H1 (cell line): ENCODE results near the gene CBFA2T2. TPM values are rescaled to one million over a fixed set of nuclear protein-coding genes. Genes with fewer than 3 reads are reported as not detected.

Source experiments
- CTCF ChIA-PET: fragments of 300-600 bp; sonication (Branson Sonifier 250); formaldehyde crosslinking; loops from one replicate; lab custom pipeline; 2021; ENCODE audit not compliant: partially characterized antibody; lab: Charles Lee
- POLR2A ChIA-PET: fragments of 300-600 bp; sonication (Branson Sonifier 250); formaldehyde crosslinking; loops from one replicate; lab custom pipeline; 2021; ENCODE audit warnings: inconsistent platforms; ENCODE audit not compliant: partially characterized antibody; lab: Charles Lee
- DNase-seq, 2 experiments: peaks; one replicate each; pipeline versions ENCODE4 v3.0.0 to v3.0.0-alpha.2; 2010 to 2022; ENCODE audit warnings: low spot score in 2 of 2, low read depth in 1 of 2, mixed read lengths in 1 of 2
- FAIRE-seq: peaks from 2 replicates; lab custom pipeline; 2011; peaks lifted over from hg19 to GRCh38; lab: Jason Lieb, UNC
- H2AFZ ChIP-seq: 2 replicates; pipeline ENCODE4 v1.8.1; 2012; ENCODE audit warnings: low read length, inconsistent platforms
- H2AK5ac ChIP-seq: 2 replicates; pipeline ENCODE4 v1.6.1; 2013; ENCODE audit warnings: low read depth, low read length
- H2BK120ac ChIP-seq: replicated peaks from 2 replicates; pipeline ENCODE3; 2013; ENCODE audit warnings: low read depth, low read length, inconsistent platforms
- H2BK12ac ChIP-seq: 2 replicates; pipeline ENCODE4 v1.6.1; 2013; ENCODE audit warnings: low read depth, low read length
- H2BK15ac ChIP-seq: 2 replicates; pipeline ENCODE4 v1.6.1; 2013; ENCODE audit warnings: low read length
- H2BK20ac ChIP-seq: 2 replicates; pipeline ENCODE4 v1.6.1; 2013; ENCODE audit warnings: low read length
- H2BK5ac ChIP-seq: 2 replicates; pipeline ENCODE4 v1.6.1; 2013; ENCODE audit warnings: low read depth, low read length
- H3K14ac ChIP-seq: 2 replicates; pipeline ENCODE4 v1.6.1; 2013; ENCODE audit warnings: inconsistent platforms; ENCODE audit not compliant: insufficient read length
- H3K18ac ChIP-seq: 2 replicates; pipeline ENCODE4 v1.6.1; 2013; ENCODE audit warnings: low read length; ENCODE audit errors: extremely low read depth
- H3K23ac ChIP-seq: 2 replicates; pipeline ENCODE4 v1.6.1; 2013; ENCODE audit warnings: inconsistent platforms; ENCODE audit not compliant: insufficient read length
- H3K23me2 ChIP-seq: 2 replicates; pipeline ENCODE4 v1.6.1; 2013; ENCODE audit warnings: low read depth, low read length
- H3K27ac ChIP-seq: 2 replicates; pipeline ENCODE4 v1.6.1; 2011; ENCODE audit warnings: low read depth, low read length, inconsistent platforms
- H3K27me3 ChIP-seq, 4 experiments: replicated peaks in 1 of 4; 1 replicate in 1 of 4; 2 replicates in 3 of 4; pipeline versions ENCODE4 v1.6.1 to v1.8.1; 2011 to 2013; ENCODE audit warnings: low read length in 3 of 4, mild to moderate bottlenecking in 3 of 4, inconsistent platforms in 2 of 4, mixed read lengths in 2 of 4, moderate library complexity in 1 of 4; ENCODE audit not compliant: control insufficient read depth in 3 of 4, insufficient read depth in 3 of 4; ENCODE audit errors: extremely low read depth in 1 of 4
- H3K36me3 ChIP-seq, 4 experiments: 2 replicates each; pipeline versions ENCODE4 v1.6.1 to v1.8.1; 2011 to 2013; ENCODE audit warnings: mild to moderate bottlenecking in 4 of 4, low read length in 3 of 4, moderate library complexity in 2 of 4, control low read depth in 1 of 4, inconsistent platforms in 1 of 4; ENCODE audit not compliant: insufficient read depth in 4 of 4, control insufficient read depth in 2 of 4
- H3K4ac ChIP-seq: replicated peaks from 2 replicates; pipeline ENCODE3; 2013; ENCODE audit warnings: low read length, low read depth, mixed read lengths, inconsistent platforms; ENCODE audit not compliant: insufficient read length
- H3K4me1 ChIP-seq, 4 experiments: replicated peaks in 1 of 4; 1 replicate in 1 of 4; 2 replicates in 3 of 4; pipeline versions ENCODE4 v1.6.1 to v1.8.1; 2011 to 2013; ENCODE audit warnings: low read length in 3 of 4, inconsistent platforms in 2 of 4, mixed read lengths in 1 of 4; ENCODE audit not compliant: insufficient read depth in 4 of 4, control insufficient read depth in 3 of 4
- H3K4me2 ChIP-seq, 2 experiments: 2 replicates each; pipeline versions ENCODE4 v1.6.1 to v1.8.1; 2011 to 2013; ENCODE audit warnings: low read depth in 2 of 2, low read length in 2 of 2, control low read depth in 1 of 2, inconsistent platforms in 1 of 2, mild to moderate bottlenecking in 1 of 2; ENCODE audit not compliant: insufficient read depth in 1 of 2
- H3K4me3 ChIP-seq, 4 experiments: fragments of 200-600, 300-600 bp in 1 of 4; sonication (generic), shearing (Covaris generic), sonication (Bioruptor Twin) in 1 of 4; 2 replicates each; pipeline versions ENCODE4 v1.5.1 to v1.8.1; 2011 to 2016; ENCODE audit warnings: low read length in 4 of 4, low read depth in 3 of 4, control low read depth in 2 of 4, inconsistent platforms in 2 of 4, mild to moderate bottlenecking in 2 of 4, mixed read lengths in 1 of 4, moderate library complexity in 1 of 4; ENCODE audit not compliant: insufficient read depth in 2 of 4; ENCODE audit errors: extremely low read depth in 1 of 4
- H3K56ac ChIP-seq: replicated peaks from 2 replicates; pipeline ENCODE3; 2013; ENCODE audit warnings: low read depth, mild to moderate bottlenecking, mixed read lengths, low read length, inconsistent platforms; ENCODE audit not compliant: insufficient read length
- H3K79me1 ChIP-seq: 2 replicates; pipeline ENCODE4 v1.6.1; 2013; ENCODE audit warnings: low read depth, low read length, control low read depth
- H3K79me2 ChIP-seq, 2 experiments: 2 replicates each; pipeline versions ENCODE4 v1.6.1 to v1.8.1; 2012 to 2013; ENCODE audit warnings: low read length in 2 of 2, mild to moderate bottlenecking in 2 of 2, inconsistent platforms in 1 of 2; ENCODE audit not compliant: insufficient read depth in 2 of 2, control insufficient read depth in 1 of 2
- H3K9ac ChIP-seq, 4 experiments: replicated peaks in 1 of 4; 1 replicate in 1 of 4; 2 replicates in 3 of 4; pipeline versions ENCODE4 v1.6.1 to v1.8.1; 2011 to 2013; ENCODE audit warnings: low read depth in 3 of 4, low read length in 3 of 4, control low read depth in 2 of 4, mild to moderate bottlenecking in 2 of 4, moderate library complexity in 2 of 4, inconsistent platforms in 1 of 4; ENCODE audit errors: extremely low read depth in 1 of 4
- H3K9me3 ChIP-seq, 2 experiments: 2 replicates each; pipeline versions ENCODE4 v1.6.1 to v1.8.1; 2012 to 2013; ENCODE audit warnings: mild to moderate bottlenecking in 2 of 2, moderate library complexity in 2 of 2, control low read depth in 1 of 2, inconsistent platforms in 1 of 2, low read depth in 1 of 2, low read length in 1 of 2, mixed read lengths in 1 of 2; ENCODE audit not compliant: insufficient read depth in 2 of 2
- H4K20me1 ChIP-seq, 2 experiments: replicated peaks in 1 of 2; 2 replicates each; pipeline versions ENCODE3 to v1.8.1; 2011 to 2013; ENCODE audit warnings: inconsistent platforms in 2 of 2, low read length in 2 of 2, mild to moderate bottlenecking in 1 of 2; ENCODE audit not compliant: insufficient read depth in 2 of 2, control insufficient read depth in 1 of 2
- H4K5ac ChIP-seq: 2 replicates; pipeline ENCODE4 v1.6.1; 2013; ENCODE audit warnings: low read length, low read depth, mixed read lengths, inconsistent platforms; ENCODE audit not compliant: insufficient read length
- H4K8ac ChIP-seq: 2 replicates; pipeline ENCODE4 v1.8.0; 2013; ENCODE audit warnings: mild to moderate bottlenecking, moderate library complexity, low read length, inconsistent platforms; ENCODE audit not compliant: insufficient read depth; ENCODE audit errors: extremely low read depth
- H4K91ac ChIP-seq: replicated peaks from 2 replicates; pipeline ENCODE3; 2013; ENCODE audit warnings: low read length, mixed read lengths, inconsistent platforms; ENCODE audit not compliant: insufficient read length
- ATF2 ChIP-seq: IDR thresholded peaks from 2 replicates; pipeline ENCODE4 v1.6.1; 2012; ENCODE audit warnings: low read length, inconsistent platforms
- ATF3 ChIP-seq: IDR thresholded peaks from 2 replicates; pipeline ENCODE4 v1.6.1; 2011; ENCODE audit warnings: low read depth, mild to moderate bottlenecking, low read length; ENCODE audit not compliant: insufficient read depth
- CBX8 ChIP-seq: fragments of 300-800, 300-1000 bp; sonication (generic); IDR thresholded peaks from 2 replicates; pipeline ENCODE4 v1.7.1; 2016; ENCODE audit warnings: low read depth, low read length, borderline replicate concordance
- CHD1 ChIP-seq: IDR thresholded peaks from 2 replicates; pipeline ENCODE4 v1.6.1; 2012; ENCODE audit warnings: low read depth, low read length, improper control_type of control experiment
- EP300 ChIP-seq, 2 experiments: IDR thresholded peaks; 1 replicate in 1 of 2; 2 replicates in 1 of 2; pipeline ENCODE4 v1.6.1; 2011 to 2012; ENCODE audit warnings: low read depth in 2 of 2, low read length in 2 of 2, mild to moderate bottlenecking in 2 of 2, borderline replicate concordance in 1 of 2, inconsistent platforms in 1 of 2, moderate library complexity in 1 of 2
- EZH2 ChIP-seq: fragments of 200-600 bp; sonication (generic); IDR thresholded peaks from 2 replicates; pipeline ENCODE4 v1.7.1; 2012; ENCODE audit warnings: low read depth, mild to moderate bottlenecking, moderate library complexity, low read length, inconsistent platforms; ENCODE audit not compliant: severe bottlenecking
- POU5F1 ChIP-seq: IDR thresholded peaks from 2 replicates; pipeline ENCODE4 v1.6.1; 2011; ENCODE audit warnings: low read depth, mild to moderate bottlenecking, low read length, moderate library complexity
- RXRA ChIP-seq: IDR thresholded peaks from 2 replicates; pipeline ENCODE4 v1.6.1; 2011; ENCODE audit warnings: low read depth, mild to moderate bottlenecking, low read length, moderate library complexity; ENCODE audit not compliant: insufficient read depth
- TAF7 ChIP-seq: optimal IDR thresholded peaks from 2 replicates; pipeline ENCODE3; 2011; ENCODE audit warnings: low read depth, mild to moderate bottlenecking, inconsistent platforms, low read length, moderate library complexity, borderline replicate concordance
- TCF12 ChIP-seq: IDR thresholded peaks from 2 replicates; pipeline ENCODE4 v1.6.1; 2011; ENCODE audit warnings: low read depth, mild to moderate bottlenecking, low read length
- ZNF274 ChIP-seq: IDR thresholded peaks from 2 replicates; pipeline ENCODE4 v1.7.0; 2012; ENCODE audit warnings: low read length, borderline replicate concordance; ENCODE audit errors: extremely low read depth
- WGBS, 2 experiments: shearing (Covaris generic) in 1 of 2; methylation state at CpG; one replicate each; pipeline versions ENCODE4 v1.1.6 to v1.1.7; 2013 to 2015; ENCODE audit warnings: low lambda C conversion rate in 2 of 2, mixed read lengths in 2 of 2, inconsistent platforms in 1 of 2, low coverage in 1 of 2, missing lambda C conversion rate in 1 of 2; ENCODE audit not compliant: insufficient replicate concordance in 2 of 2, insufficient coverage in 1 of 2, insufficient read length in 1 of 2; ENCODE audit errors: extremely low coverage in 1 of 2, missing lambda C conversion rate in 1 of 2; 5-methylcytosine and 5-hydroxymethylcytosine counted together
- polyA plus RNA-seq, 7 experiments: library from polyadenylated mRNA; depleted of rRNA in 3 of 7; stranded (reverse) in 5 of 7; unstranded in 2 of 7; fragments of >200 nt in 5 of 7; fragments of 200-250 nt in 2 of 7; gene quantifications; 1 replicate in 5 of 7; 2 replicates in 1 of 7; 4 replicates in 1 of 7; pipeline versions ENCODE4 v1.2.1 to v1.2.3, GENCODE V29; 2011 to 2013; ENCODE audit warnings: missing spikeins in 2 of 7, mixed read lengths in 2 of 7
- total RNA-seq: library from RNA; stranded (reverse); fragmentation: NEBNext Ultra II Directional; extraction: Animal tissue kit (Norgen Biotek cat#: 25700); gene quantifications from 2 replicates; pipeline ENCODE4 v1.2.1, GENCODE V29; 2021

Gene CBFA2T2
- total and polyA plus RNA-seq, 2 of the 8 experiments (the other 6 are each of a cell fraction or from before 2014, with no cell fraction given): 11.6 to 12.9 TPM

- no peak overlapping the region for H3K4ac ChIP-seq
- 84% methylated on average over 4 of the region's 4 CpGs; no CpG with 5 or more reads in 1 of the 2 experiments for WGBS, 2 experiments
- H2BK20ac ChIP-seq: no peak overlapping the region
- H3K27ac ChIP-seq: no peak overlapping the region
- H2BK15ac ChIP-seq: no peak overlapping the region
- no peak overlapping the region for H4K8ac ChIP-seq
- no peak overlapping the region for H2AFZ ChIP-seq
- H3K36me3 ChIP-seq: no peaks in the 10 kb centered on the region
- no peak overlapping the region for H2BK5ac ChIP-seq
- H4K5ac ChIP-seq: no peak overlapping the region
- no peaks in the 10 kb centered on the region for H3K9me3 ChIP-seq
- ChIA-PET POLR2A (interaction anchor here (0.8 to 1.4 kb wide), 2 partner anchors 7 to 211 kb away, joined by 3 read pairs; no protein-coding TSS in a partner anchor), CTCF (interaction anchor here (0.8 to 1.5 kb wide), 6 partner anchors 10 to 198 kb away, joined by 3 read pairs; no protein-coding TSS in a partner anchor)
- no peaks in the 10 kb centered on the region for H3K27me3 ChIP-seq
- H3K23me2 ChIP-seq: no peaks in the 10 kb centered on the region
- no peak overlapping the region for H2BK12ac ChIP-seq
- no peak overlapping the region for H2AK5ac ChIP-seq
- H3K4me1 ChIP-seq: peaks cover 0 to 6% (median 2%) of the 10 kb centered on the region in 4 experiments; a peak in 6 of 7 replicates
- H4K20me1 ChIP-seq: no peaks in the 10 kb centered on the region
- H3K79me1 ChIP-seq: no peaks in the 10 kb centered on the region
- H4K91ac ChIP-seq: no peak overlapping the region
- H3K56ac ChIP-seq: no peak overlapping the region
- H2BK120ac ChIP-seq: no peak overlapping the region
- no peak overlapping the region for H3K18ac ChIP-seq
- no peak overlapping the region for H3K4me2 ChIP-seq
- H3K9ac ChIP-seq: no peak overlapping the region
- DNase-seq (no peak), FAIRE-seq (no peak)
- H3K79me2 ChIP-seq: no peaks in the 10 kb centered on the region
- no peak overlapping the region for H3K4me3 ChIP-seq
- no peak overlapping the region for H3K14ac ChIP-seq
- H3K23ac ChIP-seq: no peak overlapping the region
- TF ChIP-seq ZNF274 (no peak), RXRA (no peak), EZH2 (no peak), ATF2 (no peak), CBX8 (no peak), CHD1 (no peak), EP300 (IDR thresholded peaks at IDR 0.05; ENCODE audit: borderline replicate concordance in 1 of 2, low read depth in 2 of 2, low read length in 2 of 2) (no peak), TCF12 (no peak), ATF3 (no peak), TAF7 (no peak), POU5F1 (no peak)
These were observed 19.4 kb upstream of the CBFA2T2 start for GRCh38 chr20:33470457-33470856.
